GM10847 (cell line): ENCODE results near the gene NFYB.

Experiments used
- POLR2A ChIP-seq: IDR thresholded peaks from 2 replicates; pipeline ENCODE4 v1.6.1; 2011; ENCODE audit not compliant: insufficient read length; ENCODE audit errors: extremely low read depth

NFYB gene

DNA sequence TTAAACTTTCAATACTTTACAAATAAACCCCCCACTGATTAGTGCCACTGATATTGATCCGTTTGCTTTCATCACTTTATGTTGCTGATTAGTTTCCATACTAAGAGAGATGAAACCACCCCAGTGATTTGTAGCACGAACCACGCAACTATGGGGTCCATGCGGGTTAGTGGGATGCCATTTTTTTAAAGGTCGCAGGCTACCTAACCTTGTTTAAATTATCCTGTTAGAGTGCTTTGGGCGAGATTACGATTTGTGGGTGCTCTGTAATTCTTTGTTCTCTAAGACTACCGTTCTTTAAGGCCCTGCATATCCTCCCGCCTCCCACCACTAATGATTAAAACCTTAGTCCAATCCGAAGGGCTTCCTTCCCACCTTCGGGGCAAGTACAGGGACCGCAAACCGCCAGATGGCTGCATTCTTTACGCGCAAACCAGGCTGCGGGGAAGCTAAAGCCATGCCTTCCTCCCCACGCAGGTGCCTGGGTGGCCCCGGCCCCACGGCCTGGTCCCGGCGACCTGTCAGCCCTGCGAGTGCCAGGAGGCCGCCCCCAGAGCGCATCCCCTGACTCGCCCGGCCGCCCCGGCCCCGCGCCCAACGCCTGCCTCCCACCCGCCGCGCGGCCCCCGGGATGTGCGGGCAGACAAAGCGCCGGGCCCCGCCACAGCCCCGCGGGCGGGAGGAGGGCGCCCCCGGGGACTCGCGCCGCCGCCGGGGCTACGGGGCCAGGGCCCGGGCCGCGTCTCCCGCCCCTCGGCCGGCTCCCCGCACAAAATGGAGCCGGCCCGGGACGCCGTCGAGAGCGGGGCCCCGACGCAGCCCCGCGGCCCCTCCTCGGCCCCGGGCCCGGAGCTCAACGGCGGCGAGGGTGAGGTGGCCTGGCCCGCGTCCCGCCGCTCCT lies 759 bp downstream of the NFYB start:
- no peak for TF ChIP-seq POLR2A

DNA sequence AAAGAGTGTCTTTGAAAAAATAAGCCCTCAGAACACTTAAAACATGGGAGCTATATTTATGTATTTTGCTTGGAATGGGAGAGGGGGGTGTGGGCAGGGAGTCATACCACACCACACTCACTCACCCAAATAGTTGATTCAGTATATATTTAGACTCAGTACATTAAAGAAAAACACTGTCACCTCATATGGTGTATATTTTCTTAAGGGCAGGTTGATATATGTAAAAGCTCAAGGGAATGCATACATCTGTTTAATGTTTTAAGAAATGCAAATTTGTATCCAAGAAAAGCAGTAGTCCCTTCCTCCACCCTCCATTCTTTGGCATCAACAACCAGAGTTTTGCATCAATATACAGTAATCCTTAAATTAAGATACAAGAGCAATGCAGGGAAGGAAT lies 1.4 kb downstream of the NFYB start:
- TF ChIP-seq POLR2A = no peak

DNA sequence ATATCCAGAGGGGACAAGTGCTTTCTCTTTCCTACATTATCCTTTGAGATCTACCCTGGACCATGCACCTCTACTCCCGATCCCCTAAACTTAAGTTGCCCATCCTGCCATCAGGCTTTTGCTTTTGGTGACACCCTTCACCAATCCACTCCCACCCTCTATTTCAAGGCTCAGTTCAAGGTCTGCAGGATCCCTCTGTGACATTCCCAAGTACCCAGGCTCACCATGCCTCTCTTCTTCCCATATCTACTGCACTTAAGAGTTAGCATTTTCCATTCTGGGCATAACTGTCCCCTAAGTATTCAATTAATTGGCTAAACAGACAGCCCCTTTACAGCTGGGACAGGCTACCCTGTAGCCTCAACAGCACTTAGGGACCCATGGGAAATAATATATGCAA lies 3.1 kb downstream of the NFYB start:
- no peak for TF ChIP-seq POLR2A

DNA sequence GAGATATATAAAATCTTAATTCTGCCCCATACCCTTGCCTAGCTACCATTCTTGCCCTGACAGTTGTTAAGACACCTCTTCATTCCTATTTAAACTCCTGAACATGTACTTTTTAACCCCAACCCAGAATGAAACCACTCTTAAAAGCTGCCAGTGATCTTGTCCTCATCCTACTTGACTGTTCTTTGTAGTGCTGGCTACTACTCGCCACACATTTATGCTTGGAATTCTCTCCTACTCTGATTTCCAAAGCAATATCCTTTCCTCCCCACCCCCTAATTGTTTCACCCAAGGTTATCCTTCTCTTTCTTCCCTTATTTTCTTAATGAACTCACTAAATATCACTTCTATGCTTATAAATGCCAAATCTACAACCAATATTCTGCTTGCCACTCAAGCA lies 4.1 kb downstream of the NFYB start:
- no peak for TF ChIP-seq POLR2A

GRCh38 chr12:104133321-104133720 lies 4.7 kb downstream of the NFYB start:
- TF ChIP-seq POLR2A = no peak

- TF ChIP-seq POLR2A = no peak
These were observed 5.6 kb downstream of the NFYB start for GRCh38 chr12:104132351-104132956.

DNA sequence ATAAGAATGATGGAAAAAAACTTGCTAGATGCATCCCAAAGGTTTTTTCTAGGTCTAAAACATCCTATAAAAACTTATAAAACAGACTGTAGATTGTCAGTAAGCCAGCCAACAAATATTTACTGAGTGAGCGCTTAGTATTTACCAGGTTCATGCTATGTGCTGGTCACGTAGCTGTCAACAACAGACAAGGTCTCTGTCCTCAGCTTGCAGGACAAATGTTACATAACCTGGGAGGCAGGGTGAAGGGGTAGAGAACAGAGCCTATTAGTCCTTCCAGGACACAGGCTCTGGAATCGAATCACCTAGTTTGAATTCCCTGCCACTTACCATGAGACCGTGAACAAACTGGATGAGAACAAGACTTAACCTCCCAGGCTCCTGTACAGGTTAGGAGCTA lies 6.4 kb downstream of the NFYB start:
- no peak for TF ChIP-seq POLR2A

GRCh38 chr12:104130760-104131159 lies 7.2 kb downstream of the NFYB start:
- TF ChIP-seq POLR2A = no peak

- TF ChIP-seq POLR2A = no peak
These were observed 11.5 kb downstream of the NFYB start for GRCh38 chr12:104126548-104126947.

- TF ChIP-seq POLR2A = no peak
These were observed 15.7 kb downstream of the NFYB start for GRCh38 chr12:104122298-104122697.

GRCh38 chr12:104121001-104121400 lies 17.0 kb downstream of the NFYB start:
- no peak for TF ChIP-seq POLR2A

DNA sequence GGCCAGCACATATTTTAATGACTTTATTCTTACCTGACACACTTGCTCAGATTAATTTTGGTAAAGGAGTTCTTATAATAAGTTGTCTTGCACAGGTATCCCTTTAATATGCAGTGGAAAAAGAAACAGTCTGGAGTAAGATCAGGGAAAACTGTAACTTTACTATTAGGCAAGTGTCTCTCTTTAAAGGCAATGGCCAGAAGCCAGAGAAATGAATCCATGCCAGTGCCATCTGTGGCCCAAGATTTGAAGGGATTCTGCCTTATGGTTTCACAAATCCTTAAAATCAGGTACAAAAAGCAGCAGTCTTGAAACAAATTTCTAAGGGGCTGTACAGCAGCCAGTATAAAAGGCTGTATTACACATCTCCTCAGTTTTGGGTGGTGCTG lies 22.4 kb downstream of the NFYB start:
- no peak for TF ChIP-seq POLR2A

DNA sequence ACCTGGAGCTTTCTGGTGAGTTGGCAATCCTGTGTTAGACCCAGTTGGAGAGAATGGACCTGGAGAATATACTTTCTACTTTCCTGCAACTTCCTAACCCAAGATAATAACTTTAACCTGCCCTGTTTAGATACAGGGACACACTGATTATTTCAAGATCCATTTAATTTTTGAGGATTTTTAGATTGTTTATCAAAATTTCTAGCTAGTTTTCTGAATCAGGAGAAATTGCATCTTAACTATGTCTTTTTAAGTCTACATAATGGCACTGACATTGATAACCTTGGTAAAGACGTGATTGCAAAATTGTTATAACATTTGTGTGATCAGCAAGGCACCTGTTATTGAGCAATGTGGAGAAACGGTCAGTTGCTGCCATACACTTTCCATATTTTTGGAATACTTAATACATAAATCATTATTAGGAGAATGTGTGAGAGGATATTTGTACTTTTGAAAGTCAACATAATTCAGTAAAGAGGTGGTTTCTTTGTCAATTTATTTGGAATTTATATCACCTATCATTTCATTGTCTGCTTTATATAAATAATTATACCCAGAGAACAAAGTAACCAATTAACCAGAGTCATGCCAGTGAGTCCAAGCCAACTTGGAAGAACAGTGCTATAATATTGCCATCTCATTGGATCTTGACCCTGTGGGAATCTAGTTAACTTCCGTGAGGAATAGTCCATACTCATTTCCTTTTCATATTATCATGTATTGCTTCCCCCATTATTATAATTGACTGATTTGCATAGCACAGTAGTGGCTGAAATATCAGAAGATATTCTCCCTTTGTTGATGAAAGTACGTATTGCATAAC lies 28.4 kb downstream of the NFYB start:
- TF ChIP-seq POLR2A = no peak

- TF ChIP-seq POLR2A = no peak
These were observed 29.1 kb downstream of the NFYB start for GRCh38 chr12:104108755-104109445.

DNA sequence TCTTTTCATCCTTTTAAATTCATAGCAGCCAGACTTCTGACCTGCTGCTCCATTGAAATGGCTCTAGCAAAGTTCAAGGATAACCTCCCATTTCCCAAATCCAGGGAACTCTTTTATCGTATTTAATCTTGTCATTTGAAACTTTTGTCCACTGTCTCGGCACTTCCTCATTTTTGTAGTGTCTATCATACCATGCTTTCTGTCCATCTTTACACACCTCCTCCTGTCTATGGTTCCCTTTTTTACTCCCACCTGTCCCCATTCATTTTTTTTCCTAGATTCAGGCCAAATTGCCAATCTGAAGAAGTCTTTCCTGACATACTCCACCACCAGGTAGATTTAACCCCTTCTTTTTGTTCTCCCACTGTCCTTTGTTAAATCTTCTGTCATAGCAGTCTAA lies 31.0 kb downstream of the NFYB start:
- no peak for TF ChIP-seq POLR2A

GRCh38 chr12:104105461-104105860 lies 32.5 kb downstream of the NFYB start:
- TF ChIP-seq POLR2A = no peak

- no peak for TF ChIP-seq POLR2A
These were observed 40.1 kb downstream of the NFYB start for GRCh38 chr12:104097954-104098353.
